GM12864 (cell line): Measurements from ENCODE around the gene MLPH.

Experiments used
- DNase-seq: peaks from one replicate; pipeline ENCODE4 v3.0.0-alpha.2; 2011; ENCODE audit warnings: low read depth
- H3K4me3 ChIP-seq: 2 replicates; pipeline ENCODE4 v1.5.1; 2011; ENCODE audit warnings: mild to moderate bottlenecking, low read depth, low read length, control low read depth
- TF ChIP-seq, protein P1 (sequence below): IDR thresholded peaks from 2 replicates; pipeline ENCODE4 v1.5.1; 2011; ENCODE audit warnings: low read depth, mild to moderate bottlenecking, moderate library complexity, low read length, control low read depth, inconsistent platforms; ENCODE audit errors: missing control alignments

Gene MLPH, protein sequence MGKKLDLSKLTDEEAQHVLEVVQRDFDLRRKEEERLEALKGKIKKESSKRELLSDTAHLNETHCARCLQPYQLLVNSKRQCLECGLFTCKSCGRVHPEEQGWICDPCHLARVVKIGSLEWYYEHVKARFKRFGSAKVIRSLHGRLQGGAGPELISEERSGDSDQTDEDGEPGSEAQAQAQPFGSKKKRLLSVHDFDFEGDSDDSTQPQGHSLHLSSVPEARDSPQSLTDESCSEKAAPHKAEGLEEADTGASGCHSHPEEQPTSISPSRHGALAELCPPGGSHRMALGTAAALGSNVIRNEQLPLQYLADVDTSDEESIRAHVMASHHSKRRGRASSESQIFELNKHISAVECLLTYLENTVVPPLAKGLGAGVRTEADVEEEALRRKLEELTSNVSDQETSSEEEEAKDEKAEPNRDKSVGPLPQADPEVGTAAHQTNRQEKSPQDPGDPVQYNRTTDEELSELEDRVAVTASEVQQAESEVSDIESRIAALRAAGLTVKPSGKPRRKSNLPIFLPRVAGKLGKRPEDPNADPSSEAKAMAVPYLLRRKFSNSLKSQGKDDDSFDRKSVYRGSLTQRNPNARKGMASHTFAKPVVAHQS

DNA sequence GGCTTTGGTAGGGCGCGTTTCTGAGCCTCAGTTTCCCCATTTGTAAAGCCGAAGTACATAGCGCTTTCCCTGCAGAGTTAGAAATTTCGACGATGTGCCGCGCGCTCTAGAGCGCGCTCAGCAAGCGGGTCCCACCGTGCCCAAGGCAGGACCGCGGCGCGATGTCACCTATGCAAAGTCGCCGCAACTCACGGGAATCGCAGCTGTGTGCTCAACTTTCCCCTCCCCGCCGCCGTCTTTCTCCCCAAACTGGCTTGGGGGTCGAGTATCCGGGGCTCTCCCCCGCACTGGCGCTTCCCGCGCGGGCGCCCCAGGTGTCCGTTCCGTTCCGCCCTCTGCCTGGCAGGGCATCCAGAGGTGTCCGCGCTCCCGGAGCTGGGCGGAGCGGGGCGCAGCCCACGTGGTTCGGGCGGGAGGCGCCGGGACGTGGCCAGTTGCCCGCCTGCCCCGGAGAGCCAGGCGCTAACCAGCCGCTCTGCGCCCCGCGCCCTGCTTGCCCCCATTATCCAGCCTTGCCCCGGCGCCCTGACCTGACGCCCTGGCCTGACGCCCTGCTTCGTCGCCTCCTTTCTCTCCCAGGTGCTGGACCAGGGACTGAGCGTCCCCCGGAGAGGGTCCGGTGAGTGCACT is at the start of gene MLPH:
Gene MLPH, plus strand, starts transcription at position 433 of the 630 bp plus-strand sequence. CDS start 6,176 bp downstream, outside the sequence.
- TF ChIP-seq, protein P1, sequence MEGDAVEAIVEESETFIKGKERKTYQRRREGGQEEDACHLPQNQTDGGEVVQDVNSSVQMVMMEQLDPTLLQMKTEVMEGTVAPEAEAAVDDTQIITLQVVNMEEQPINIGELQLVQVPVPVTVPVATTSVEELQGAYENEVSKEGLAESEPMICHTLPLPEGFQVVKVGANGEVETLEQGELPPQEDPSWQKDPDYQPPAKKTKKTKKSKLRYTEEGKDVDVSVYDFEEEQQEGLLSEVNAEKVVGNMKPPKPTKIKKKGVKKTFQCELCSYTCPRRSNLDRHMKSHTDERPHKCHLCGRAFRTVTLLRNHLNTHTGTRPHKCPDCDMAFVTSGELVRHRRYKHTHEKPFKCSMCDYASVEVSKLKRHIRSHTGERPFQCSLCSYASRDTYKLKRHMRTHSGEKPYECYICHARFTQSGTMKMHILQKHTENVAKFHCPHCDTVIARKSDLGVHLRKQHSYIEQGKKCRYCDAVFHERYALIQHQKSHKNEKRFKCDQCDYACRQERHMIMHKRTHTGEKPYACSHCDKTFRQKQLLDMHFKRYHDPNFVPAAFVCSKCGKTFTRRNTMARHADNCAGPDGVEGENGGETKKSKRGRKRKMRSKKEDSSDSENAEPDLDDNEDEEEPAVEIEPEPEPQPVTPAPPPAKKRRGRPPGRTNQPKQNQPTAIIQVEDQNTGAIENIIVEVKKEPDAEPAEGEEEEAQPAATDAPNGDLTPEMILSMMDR: no peak
- DNase-seq: no peak
- no peak within 1 kb of the TSS for H3K4me3 ChIP-seq

DNA sequence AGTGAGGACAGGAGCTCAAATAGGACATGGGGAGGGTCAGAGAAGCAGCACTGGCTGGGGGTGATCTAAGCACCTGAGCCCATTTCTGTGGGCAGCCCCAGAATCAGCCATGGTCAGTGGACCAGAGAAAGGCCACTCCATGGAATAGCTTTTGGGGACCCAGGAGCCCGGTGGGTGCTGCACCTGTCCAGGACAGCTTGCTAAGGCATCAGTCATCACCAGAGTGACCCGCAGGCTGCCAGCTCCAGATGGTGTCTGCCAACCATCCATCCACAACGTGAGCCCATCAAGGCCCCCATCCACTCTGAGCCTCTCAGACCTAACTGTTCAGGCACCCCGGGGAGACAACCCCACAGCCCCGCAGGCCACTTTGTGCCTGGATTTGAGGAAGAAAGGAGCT is 49.5 kb upstream of the MLPH start:
- H3K4me3 ChIP-seq: no peak overlapping the region
- no peak for DNase-seq
- TF ChIP-seq, protein P1: no peak

DNA sequence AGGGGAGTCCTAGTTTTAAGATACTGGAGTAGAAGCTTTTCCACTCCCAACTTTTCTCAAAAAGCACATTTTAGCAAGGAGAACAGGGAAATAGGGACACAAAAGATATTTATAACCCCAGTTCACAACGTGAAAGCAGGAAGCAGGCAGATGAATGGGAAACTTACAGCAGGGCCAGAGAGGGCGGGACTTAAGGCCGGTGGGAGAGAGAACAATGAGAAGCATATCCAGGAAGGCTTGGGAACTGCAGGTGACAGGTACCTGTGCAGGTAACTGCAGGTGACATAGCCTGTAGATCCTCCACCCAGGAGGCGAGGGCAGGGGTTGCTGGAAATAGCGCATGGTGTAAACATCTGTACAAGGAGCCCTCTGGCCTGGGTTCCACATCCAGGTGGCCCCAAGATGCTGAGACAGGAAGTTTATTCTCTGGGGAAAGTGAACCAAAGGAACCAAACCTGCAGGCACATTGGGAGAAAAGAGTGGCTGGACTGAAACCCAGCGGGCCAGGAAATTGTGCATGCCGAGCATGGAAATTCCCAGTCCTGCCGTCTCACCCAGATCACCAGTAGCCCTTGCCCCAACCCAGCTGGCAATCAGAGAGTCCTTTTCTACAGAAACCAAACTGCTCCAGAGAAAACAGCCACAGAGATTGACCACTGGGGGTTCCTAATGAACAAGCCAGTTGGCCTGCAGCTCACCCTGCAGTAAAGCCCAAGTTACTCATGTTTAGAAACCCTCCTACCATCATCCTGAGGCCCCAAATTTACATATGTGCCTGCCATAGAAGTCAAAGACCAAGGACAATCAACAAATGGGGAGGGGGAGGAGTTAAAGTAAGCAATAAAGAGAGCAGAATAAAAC is 48.7 kb upstream of the MLPH start:
- TF ChIP-seq, protein P1: no peak
- DNase-seq: no peak
- no peak overlapping the region for H3K4me3 ChIP-seq

- peak; percentile 78 for DNase-seq
- H3K4me3 ChIP-seq: no peak overlapping the region
- TF ChIP-seq, protein P1: no peak
Measured at GRCh38 chr2:237440819-237441281, 46.2 kb upstream of the MLPH start.

DNA sequence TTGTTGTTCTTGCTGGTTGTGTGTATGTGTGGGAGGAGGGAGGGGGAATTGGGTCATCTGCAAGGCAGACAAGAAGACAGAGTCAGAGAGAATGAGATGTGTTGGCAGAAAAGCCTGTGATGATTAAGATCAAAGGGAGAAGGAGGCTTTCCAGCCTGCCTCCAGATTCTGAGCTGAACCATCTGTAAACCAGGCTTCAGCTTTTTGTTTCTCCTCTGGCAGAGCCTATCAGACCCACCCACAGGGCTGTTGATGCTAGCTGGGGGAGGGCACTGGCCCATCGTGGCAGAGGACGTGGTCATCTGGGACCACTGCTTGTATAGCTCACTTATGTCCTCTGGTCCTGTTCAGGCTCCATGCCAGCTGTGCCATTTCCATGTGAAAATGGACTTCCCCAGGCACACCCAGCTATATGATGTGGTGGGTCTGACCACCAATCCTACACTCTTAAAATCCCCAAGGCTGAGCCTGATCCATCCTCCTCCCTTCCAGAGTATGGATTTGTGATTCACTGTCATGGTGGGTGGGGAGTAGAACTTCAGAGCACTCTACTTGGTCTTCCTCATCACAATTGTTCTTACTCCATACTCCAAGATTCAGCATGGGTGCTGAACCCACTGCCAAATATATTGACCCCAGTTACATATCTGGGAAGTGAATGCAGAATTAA is 45.3 kb upstream of the MLPH start:
- no peak for DNase-seq
- no peak overlapping the region for H3K4me3 ChIP-seq

More for the DNA sequence above, 45.3 kb upstream of the MLPH start:
- TF ChIP-seq, protein P1: no peak
